AG09309 (cell line): Measurements from ENCODE around the gene USP34.
A peak's percentile ranks its signal among the peaks of the same experiment; 100 is the strongest.

Experiments used
- DNase-seq: peaks from one replicate; pipeline ENCODE4 v3.0.0-alpha.2; 2010; ENCODE audit warnings: low read depth
- H3K4me3 ChIP-seq: 2 replicates; pipeline ENCODE4 v1.5.1; 2011; ENCODE audit warnings: mild to moderate bottlenecking, low read depth, low read length, moderate library complexity; ENCODE audit not compliant: control insufficient read depth
- CTCF ChIP-seq: IDR thresholded peaks from 2 replicates; pipeline ENCODE4 v1.5.1; 2011; ENCODE audit warnings: mild to moderate bottlenecking, low read depth, low read length, inconsistent platforms; ENCODE audit not compliant: insufficient read depth, control insufficient read depth; ENCODE audit errors: missing control alignments

The USP34 gene

GRCh38 chr2:61435291-61435690, 35.6 kb downstream of the USP34 start:
- no peak for TF ChIP-seq CTCF
- DNase-seq: no peak
- H3K4me3 ChIP-seq: no peak overlapping the region

GRCh38 chr2:61434314-61434713, 36.6 kb downstream of the USP34 start:
- H3K4me3 ChIP-seq: no peak overlapping the region
- DNase-seq: no peak
- no peak for TF ChIP-seq CTCF

- TF ChIP-seq CTCF: no peak
- DNase-seq: no peak
- H3K4me3 ChIP-seq: no peak overlapping the region
Observed at GRCh38 chr2:61433606-61434005, 37.3 kb downstream of the USP34 start.

GRCh38 chr2:61432990-61433389, 37.9 kb downstream of the USP34 start:
- no peak for TF ChIP-seq CTCF
- no peak for DNase-seq
- H3K4me3 ChIP-seq: no peak overlapping the region

- no peak overlapping the region for H3K4me3 ChIP-seq
- TF ChIP-seq CTCF: no peak
- no peak for DNase-seq
Observed at GRCh38 chr2:61431345-61431744, 39.5 kb downstream of the USP34 start.

GRCh38 chr2:61426267-61426897, 44.5 kb downstream of the USP34 start:
- TF ChIP-seq CTCF: peak; percentile 33
- no peak for DNase-seq
- H3K4me3 ChIP-seq: no peak overlapping the region
